HG03025 (cell line): ENCODE results near the gene CCDC175.
A peak's percentile ranks its signal among the peaks of the same experiment; 100 is the strongest.

Source experiments
- ATAC-seq: cut with Tn5 transposase; IDR thresholded peaks from one replicate; pipeline ENCODE4 v1.9.1; 2021; ENCODE audit warnings: mild to moderate bottlenecking, moderate library complexity; ENCODE audit not compliant: unreplicated experiment, low FRiP score

Gene CCDC175

DNA sequence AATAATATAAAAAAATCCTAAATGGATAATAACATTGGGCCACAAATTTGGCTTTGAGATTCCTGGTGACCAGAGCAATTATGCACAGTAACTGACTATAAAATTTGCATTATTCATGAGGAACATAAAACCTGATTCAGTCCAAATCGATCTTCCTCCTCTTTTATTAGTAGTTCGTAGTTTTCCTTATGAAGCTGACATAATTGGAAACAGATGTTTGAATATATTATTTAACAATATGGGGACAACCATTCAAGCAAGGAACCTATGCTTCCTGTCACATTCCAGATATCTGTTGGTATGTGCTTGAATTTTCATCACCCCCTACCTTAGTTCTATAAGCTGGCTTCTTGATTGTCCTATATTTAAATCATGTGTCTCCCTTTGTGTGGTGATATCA lies 34.9 kb downstream of the CCDC175 start:
- no peak for ATAC-seq

DNA sequence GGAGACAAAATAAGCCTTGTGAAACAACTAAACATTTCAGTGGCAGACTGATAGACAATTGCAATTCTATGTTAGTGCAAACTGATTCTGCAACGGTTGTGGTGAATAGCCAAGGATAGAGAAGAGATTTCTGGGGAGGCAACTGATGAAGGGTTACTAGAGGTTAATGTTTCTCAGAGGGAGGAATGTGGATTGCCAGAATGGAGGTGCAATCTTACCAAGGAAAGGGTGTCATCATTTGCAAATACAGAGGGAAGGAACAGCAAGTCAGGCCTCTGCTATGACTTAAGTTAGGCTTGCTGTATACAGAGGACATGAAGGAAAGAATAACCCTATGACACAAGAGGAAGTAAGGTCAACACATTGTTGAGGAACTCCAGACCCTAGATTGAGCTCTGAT lies 35.8 kb downstream of the CCDC175 start:
- no peak for ATAC-seq

DNA sequence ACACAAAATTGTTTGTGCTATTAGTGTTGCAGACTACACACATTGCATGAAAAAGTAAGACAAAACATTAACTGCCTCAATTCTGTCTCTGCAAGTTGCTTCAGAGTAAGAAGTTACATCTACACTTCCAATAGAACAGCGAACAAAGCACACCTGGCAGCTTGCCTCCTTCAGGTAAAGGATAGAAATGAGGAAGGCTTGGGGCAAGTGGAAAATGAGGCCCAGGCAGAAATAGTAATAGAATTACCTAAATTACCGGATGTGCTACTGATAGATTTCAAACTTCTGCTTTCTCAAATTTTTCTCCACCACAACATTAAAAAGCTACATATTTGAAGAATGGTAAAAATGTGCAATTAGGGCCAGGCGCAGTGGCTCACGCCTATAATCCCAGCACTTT lies 37.7 kb downstream of the CCDC175 start:
- ATAC-seq = no peak

DNA sequence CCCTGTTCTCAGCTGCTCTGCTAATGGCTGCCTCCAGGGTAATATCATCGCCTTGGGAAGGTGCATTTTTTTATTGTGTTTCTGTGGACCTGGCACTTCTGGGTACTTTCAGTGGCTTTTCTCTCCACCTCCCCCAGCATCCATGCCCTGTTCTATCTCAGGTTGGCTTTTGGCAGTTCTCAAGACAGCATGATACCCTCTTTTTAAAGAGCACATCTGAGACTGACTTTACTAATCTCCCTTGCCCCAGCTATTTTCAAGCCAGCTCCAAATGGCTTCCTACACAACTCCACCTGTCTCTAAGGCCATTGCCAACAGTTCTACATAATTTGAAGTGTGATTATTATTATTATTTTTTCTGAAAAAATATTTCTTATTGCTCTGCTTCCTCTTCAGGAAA lies 39.1 kb downstream of the CCDC175 start:
- ATAC-seq = no peak

DNA sequence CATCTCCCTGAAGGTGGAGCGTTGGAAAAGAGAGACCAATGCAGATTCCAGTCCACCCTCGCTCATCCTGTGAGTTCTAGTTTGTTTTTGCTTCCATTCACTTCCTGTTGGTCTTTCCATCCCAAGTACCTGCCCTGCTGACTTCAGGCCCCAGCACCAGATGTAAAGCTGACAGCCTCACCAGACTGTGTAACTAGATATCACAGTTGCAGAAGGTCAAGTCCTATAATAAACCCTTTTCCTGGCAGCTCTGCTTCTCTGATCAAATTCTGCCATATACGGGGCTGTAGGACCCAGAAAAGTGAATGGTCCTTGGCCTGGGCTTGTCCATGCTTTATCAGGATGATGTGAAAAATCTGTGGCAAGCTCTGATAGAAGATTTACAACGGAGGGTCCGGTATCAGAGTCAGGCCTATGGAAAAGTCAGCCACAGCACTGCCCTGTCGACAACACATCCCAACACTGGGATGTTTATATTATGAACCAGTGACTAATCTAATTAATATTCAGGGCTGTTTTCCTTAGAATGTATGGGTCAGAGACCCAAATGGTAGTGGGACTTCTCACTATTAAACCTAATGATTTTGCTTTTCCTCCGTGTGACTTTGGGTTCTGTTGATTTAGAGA lies 42.1 kb downstream of the CCDC175 start:
- no peak for ATAC-seq

DNA sequence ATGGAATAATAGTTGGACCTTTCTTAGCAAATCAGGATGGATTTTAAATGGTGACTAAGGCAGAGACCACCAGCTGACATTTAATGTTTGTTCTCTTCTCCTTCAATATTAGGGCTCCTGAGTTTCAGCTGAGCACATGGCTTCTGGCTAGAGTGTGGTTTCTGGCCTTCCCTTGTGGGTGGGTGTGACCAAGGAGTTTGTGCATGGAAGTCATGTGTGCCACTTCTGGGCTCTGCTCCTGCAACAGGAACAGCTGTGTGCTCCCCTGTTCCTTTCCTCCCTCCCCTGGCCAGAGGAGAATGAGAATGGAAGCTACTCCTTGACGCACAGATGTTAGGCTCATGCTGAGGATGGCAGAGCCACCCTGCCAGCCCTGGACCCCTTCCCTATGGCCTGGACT lies 44.2 kb downstream of the CCDC175 start:
- ATAC-seq = no peak

DNA sequence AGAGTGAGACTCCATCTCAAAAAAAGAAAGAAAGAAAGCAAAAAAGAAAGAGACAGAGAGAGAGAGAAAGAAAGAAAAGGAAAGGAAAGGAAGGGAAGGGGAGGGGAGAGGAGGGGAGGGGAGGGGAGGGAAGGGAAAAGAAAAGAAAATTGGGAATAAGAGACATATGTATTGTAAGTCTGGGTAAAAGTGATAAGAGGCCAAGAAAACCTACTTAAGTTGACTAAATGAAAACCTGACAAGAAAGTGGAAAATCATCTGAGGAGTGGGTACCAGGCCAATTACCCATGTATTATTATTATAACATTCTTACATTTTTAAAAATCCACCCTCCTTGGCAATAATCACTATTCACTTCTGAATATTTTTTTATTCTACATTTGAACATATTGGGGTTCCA lies 46.3 kb downstream of the CCDC175 start:
- ATAC-seq = no peak

DNA sequence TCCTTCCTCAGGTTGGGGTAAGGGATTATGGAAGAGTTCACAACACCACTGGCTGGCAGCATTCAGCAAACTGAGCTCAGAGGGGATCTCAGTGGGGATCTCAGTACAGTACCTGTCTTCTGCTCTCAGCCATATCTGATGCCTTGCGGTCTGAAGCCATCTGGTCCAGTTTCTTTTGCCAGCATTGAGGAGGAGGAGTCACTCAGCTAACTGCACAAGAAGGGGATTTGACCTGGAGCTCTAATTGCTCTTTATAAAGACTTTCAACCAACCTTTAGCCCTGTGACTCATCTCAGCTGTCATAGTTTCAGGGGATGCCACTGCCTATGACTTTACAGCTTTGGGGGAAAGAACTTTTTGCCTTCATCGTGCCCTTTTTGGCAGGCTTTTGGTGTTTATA lies 47.4 kb downstream of the CCDC175 start:
- ATAC-seq = no peak

DNA sequence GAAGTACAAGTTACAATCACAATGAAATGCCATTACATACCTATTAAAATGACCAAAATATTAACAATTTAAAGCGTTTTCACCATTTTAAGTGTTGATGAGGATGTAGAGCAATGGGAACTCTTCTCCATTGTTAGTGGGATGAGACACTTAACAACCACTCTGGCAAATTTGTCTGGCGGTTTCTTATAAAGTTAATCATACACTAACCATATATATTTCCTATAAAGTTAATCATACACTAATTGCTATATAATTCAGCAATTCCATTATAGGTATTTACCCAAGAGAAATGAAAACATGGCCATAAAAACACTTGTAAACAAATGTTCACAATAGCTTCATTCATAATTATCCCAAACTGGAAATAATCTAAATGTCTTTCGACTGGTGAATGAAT lies 56.4 kb downstream of the CCDC175 start:
- no peak for ATAC-seq

DNA sequence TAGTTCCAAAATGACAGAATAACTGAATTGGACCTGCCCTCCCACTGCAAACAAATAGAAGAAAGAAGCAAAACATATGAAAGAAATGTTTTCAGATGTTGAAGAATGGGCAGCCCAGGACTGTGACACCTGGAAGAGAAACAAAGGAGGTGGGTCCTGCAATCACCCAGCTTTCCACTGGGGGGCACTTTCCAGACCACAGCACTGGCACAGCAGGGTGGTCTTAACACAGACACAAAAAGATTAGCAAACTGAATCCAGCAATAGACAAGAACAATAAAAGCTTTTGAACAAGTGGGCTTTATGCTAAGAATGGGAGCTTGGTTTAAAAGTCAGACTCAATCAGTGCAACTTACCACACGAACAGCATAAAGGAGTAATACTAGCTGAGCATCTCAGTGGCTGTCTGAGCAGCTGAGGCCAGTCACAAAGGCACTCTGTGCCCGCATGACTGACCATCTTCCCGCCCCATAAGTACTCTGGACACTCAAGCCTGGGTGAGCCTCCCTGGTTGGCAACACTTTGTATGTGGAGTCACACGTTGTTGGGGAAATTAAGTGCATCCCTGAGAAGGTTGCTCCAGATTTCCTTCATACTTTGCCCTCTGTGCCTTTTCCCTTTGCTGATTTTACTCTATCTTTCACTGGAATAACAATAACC lies 64.6 kb downstream of the CCDC175 start:
- no peak for ATAC-seq

DNA sequence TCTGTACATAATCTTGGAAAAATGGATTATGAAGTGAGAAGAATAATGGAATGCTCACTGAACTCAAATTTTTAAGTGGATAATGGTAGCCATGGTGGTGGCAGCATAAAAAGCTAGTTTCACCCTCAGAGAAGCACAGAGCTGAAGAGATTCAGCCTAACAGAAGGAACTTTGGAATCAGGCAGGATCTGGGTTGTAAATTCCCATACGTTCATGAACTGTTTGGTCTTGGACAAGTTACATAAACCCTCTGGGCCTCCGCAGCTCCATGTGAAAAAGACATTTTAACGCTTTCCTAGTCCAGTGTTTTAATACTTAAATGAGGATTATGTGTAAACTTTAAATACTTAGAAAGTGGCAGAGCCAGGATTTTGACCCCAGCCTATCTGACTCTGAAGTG lies 65.6 kb downstream of the CCDC175 start:
- ATAC-seq = no peak

DNA sequence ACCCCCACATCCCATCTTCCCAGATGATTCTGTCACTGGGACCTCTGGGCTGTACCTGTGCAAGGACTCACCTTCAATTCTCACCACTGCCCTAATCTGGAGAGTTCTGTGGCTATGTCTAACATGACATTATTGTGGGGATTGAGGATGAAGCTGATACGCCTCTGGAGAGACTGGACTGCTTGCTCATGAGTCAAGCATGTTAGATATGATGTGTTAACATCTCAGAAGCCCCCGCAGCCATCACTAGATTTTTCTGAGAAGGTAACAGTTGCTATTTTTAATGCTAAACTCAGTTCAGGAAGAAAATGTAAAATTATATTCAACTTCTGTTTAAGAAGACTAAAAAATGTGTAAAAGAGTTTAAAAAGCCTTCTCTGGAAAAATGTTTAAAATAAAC lies 66.6 kb downstream of the CCDC175 start:
- ATAC-seq = no peak

DNA sequence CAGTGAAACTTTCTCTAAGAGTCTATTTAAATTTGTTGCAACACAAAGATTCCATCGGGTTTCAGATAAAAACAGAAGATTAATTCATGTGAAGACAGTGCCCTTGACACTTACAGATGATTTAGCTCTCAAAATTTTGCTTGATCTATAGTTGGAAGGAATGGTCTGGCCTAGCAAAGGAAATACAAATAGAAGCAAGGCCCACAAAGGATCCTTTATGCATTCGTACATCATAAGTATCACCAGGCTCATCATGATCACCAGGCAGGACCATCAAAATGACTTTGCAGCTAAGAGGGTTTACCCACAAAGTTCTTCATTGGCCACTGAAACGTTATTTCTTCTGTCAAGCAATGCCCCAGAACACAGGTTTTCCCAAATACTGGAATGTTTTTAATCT lies 67.5 kb downstream of the CCDC175 start:
- ATAC-seq = no peak

DNA sequence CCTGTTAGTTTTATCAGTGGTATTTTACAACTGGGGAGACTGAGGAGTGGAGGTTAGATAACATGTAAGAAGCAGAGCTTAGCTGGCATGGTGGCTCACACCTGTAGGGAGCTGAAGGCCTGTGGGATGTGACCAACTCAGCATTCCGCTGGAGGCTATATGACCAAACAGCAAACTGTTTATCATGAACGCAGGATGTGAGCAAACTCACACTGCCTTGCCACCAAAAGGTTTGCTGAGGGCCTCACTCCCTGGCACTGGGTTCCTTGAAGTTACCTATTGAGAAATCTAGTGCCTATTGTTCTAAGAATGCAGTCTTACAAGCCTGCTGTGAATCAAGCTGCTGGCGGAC lies 68.9 kb downstream of the CCDC175 start:
- no peak for ATAC-seq

DNA sequence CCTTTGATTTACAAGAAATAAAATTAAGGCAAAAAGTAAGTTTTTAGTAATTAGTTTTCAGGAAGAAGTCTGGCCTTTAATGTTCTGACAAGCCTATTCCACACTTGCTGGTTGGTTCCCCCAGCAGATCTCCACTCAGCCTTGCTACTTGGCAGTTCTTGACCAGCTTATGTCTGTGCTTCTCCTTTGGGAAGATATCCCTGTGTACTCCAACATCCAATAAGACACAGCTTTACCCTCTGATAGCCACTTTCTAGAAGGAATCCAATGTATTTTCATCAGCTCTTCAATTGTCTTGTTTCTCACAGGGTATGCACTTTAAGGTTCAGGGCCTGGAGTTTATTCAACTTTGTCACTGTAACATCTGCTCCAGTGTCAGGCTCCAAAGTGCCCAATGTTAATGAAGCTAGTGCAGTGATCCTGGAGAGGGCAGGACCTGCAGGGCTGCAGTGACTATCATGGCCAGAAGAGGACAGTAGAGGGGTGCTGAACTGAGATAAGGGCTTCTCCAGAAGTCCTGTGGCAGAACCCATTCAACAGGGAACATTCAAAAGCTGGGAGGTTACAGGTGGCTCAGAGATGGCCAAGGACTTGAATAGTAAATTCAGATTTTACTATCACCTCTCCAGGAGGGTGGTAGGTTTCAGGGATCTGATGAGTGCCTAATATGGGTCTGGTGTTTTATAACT lies 69.4 kb downstream of the CCDC175 start:
- ATAC-seq = peak; percentile 63

DNA sequence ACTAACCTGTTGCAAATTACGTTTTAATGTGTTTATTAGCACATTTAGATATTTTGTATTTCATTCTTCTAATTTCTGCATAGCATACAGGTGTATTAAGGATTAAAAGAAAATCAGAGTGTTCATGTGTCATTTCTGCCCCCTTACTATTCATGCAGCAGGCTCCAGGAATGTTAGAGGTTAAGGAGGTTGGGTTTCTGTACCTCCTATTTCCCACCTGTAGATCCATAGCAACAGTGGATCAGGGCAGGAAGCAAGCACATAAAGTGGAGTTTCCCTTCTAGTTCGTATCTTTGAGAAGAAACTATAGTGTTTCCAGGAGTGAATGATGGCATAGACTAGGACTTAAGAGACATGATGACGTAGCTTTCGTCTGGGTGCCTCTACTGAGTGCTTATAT lies 73.4 kb downstream of the CCDC175 start:
- no peak for ATAC-seq

DNA sequence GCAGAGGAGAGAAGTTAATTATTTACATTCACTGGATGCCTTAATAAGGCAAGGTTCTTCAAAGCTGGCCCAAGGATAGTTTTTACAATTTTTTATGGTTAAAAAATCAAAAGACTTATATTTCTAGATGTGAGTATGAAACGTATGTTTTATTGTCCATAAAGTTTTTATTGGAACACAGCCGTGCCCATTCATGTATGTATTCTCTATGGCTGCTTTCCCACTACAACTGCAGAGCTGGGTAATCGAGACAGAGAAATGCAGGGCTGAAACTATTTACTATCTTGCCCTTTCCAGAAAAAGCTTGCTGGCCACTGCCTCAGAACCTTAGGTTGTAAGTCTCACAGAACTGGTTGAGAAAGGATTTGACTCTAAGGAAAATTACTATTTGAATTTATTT lies 75.9 kb downstream of the CCDC175 start:
- ATAC-seq = no peak

DNA sequence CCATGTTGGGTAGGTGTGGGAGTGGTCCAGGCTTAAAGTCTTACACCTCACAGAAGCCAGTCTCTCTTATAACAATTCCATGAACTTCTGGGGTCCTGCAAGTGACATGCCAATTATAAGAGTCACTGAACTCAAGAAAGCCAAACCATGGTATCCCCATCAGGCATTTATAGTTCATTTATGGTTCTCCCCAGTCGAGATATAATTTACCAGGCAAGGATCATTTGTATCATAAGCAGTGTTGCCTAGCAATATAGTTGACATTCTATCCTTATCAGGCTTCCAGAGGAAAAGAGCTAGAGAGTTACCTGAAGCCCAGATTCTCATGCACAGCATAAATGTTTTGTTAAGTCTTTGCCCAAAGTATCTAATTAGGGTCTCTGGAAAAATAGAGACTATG lies 84.2 kb downstream of the CCDC175 start:
- ATAC-seq = no peak

DNA sequence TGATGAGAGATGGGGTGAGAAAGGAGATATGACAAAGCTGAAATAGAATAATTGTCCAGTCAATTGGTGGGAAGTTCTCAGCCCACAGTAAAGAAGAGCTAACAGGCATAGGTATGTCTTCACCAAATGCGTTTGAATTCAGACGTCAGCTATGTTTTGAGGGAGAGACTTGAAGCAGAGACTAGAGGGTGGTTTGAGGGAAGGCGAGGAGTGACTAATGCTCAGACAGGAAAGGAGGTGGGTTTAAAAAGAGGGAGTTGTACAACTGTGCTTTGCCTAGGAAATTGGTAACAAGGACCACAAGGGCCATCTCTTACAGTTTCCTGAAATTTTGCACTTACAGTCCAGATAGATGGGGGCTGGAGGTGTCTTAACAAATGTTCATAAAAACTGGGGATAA lies 85.9 kb downstream of the CCDC175 start:
- ATAC-seq = no peak

DNA sequence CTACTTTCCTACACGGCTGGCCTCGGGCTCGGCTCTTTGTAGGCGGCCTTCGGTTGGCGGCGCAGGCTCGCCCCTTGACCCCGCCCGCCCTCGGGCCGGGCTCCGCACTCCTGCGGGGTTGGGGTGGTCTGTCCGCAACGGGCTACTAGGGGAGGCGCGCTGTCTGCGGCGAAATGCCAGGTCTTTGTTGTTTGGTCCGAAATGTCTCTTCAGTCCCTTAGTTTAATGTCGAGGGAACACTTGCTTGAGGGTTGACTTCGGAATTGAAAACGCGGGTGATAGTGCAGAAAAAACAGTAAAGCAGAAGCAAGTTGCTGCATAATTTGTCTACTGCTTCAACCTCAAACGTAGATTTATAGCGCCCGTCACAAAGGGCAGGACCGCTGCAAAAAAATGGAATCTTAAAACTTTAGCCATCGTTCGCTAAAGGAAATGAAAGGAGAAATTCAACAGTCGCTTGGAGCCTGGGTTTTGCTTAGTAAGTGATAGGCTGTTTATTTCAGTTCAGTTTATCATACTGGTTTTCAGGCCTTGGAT lies 91.9 kb downstream of the CCDC175 start:
- peak; percentile 53 for ATAC-seq

DNA sequence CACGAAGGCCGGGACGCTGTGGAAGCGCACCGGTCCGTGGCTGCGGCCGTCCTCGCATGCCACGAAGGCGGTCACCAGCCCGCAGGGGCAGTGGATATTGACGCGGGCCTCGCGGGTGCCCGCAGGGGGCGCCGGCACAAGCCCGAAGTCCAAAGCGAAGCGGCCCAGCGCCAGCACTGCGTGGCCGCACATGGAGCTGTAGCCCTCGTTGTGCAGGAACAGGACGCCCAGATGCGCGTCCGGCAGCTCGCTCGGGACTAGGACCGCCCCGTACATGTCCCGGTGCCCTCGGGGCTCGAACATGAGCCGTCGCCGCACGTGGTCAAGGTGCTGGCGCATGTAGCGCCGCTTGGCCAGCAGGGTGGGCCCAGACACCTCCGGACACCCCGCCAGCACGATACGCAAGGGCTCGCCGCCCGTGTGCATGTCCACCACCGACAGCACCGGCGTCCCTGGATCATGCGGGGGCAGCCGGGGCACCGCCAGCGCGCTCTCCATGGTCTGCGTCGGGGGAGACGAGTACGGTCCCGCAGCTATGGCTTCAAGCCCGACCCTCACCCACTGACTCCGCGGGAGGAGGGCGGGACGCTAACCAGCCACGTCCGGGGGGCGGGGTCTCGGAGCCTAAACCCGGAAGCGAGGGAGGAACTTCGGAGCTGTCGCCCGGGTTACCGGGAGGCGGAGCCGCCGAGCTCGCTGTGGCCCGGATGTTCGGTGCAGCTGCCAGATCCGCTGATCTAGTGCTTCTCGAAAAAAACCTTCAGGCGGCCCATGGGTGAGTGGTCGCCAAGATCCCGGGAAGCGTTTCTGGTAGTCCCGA lies 92.6 kb downstream of the CCDC175 start, which contains the start of the genes JKAMP and L3HYPDH:
Gene JKAMP, plus strand, starts transcription at position 699 of the 820 bp plus-strand sequence. Its CDS starts 73 bp downstream, at position 772.
Gene L3HYPDH, minus strand, starts transcription at position 590 of the 820 bp plus-strand sequence. Its CDS starts 92 bp downstream, at position 498.
- ATAC-seq = peak; percentile 92
